Endothelial cell of umbilical vein (primary cell): Measurements from ENCODE around the gene PLEKHA8.

Experiments used
- EZH2 ChIP-seq: IDR thresholded peaks from 2 replicates; pipeline ENCODE4 v1.6.1; 2012; ENCODE audit warnings: borderline replicate concordance, low read depth, mild to moderate bottlenecking, moderate library complexity, low read length, inconsistent platforms; ENCODE audit not compliant: severe bottlenecking
- FOS ChIP-seq: IDR thresholded peaks from 2 replicates; pipeline ENCODE4 v1.6.1; 2011; ENCODE audit warnings: mild to moderate bottlenecking, low read length, moderate library complexity, borderline replicate concordance; ENCODE audit not compliant: insufficient read depth
- JUN ChIP-seq: IDR thresholded peaks from 2 replicates; pipeline ENCODE4 v1.6.1; 2011; ENCODE audit warnings: borderline replicate concordance, low read depth; ENCODE audit not compliant: insufficient read length, insufficient read depth
- POLR2A ChIP-seq: IDR thresholded peaks from 2 replicates; pipeline ENCODE4 v1.6.1; 2012; ENCODE audit warnings: low read depth, mild to moderate bottlenecking, control low read depth, low read length
- POLR2AphosphoS5 ChIP-seq: IDR thresholded peaks from 2 replicates; pipeline ENCODE4 v1.6.1; 2012; ENCODE audit warnings: low read depth, mild to moderate bottlenecking, control low read depth, low read length, moderate library complexity; ENCODE audit not compliant: insufficient read depth
- TF ChIP-seq, protein P1 (sequence below), 2 donors: IDR thresholded peaks; 1 replicate in 1 of 2; 2 replicates in 1 of 2; pipeline ENCODE4 v1.5.1; 2011; ENCODE audit warnings: low read length in 2 of 2, mild to moderate bottlenecking in 2 of 2, moderate library complexity in 2 of 2, control low read depth in 1 of 2, inconsistent platforms in 1 of 2, low read depth in 1 of 2; ENCODE audit not compliant: insufficient read depth in 1 of 2; ENCODE audit errors: extremely low read depth in 1 of 2

DNA sequence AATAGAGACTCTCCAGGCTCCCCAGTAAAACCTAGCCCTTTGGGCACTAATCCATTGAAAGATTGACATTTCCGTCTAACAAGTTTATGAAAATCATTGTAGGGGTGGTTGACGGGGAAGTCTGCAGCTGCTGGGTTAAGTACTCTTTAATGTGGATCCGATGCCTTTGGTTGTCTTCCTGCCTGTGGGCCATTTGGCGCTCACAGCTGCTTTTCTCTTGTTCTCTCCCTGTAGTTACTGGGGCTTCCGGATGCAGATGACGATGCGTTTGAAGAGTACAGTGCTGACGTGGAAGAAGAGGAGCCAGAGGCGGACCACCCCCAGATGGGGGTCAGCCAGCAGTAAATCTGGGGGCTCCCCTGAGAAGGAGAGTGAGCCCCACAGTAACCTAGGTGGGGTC lies 129.0 kb downstream of the PLEKHA8 start:
- TF ChIP-seq JUN (no peak), EZH2 (no peak), POLR2AphosphoS5 (no peak), POLR2A (no peak), FOS (no peak)
- TF ChIP-seq, protein P1, sequence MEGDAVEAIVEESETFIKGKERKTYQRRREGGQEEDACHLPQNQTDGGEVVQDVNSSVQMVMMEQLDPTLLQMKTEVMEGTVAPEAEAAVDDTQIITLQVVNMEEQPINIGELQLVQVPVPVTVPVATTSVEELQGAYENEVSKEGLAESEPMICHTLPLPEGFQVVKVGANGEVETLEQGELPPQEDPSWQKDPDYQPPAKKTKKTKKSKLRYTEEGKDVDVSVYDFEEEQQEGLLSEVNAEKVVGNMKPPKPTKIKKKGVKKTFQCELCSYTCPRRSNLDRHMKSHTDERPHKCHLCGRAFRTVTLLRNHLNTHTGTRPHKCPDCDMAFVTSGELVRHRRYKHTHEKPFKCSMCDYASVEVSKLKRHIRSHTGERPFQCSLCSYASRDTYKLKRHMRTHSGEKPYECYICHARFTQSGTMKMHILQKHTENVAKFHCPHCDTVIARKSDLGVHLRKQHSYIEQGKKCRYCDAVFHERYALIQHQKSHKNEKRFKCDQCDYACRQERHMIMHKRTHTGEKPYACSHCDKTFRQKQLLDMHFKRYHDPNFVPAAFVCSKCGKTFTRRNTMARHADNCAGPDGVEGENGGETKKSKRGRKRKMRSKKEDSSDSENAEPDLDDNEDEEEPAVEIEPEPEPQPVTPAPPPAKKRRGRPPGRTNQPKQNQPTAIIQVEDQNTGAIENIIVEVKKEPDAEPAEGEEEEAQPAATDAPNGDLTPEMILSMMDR (IDR thresholded peaks at IDR 0.05; ENCODE audit: extremely low read depth in 1 of 2, insufficient read depth in 1 of 2, low read depth in 1 of 2, low read length in 2 of 2): no peak
